Activated CD8-positive, alpha-beta memory T cell treated with anti-CD3 and anti-CD28 coated beads, Interleukin-2, amount 50 U/mL, for 1 hour (primary cell): ENCODE results near the gene COL8A2.

ENCODE experiments used
- DNase-seq: peaks from one replicate; pipeline ENCODE4 v3.0.0-alpha.2; 2020; ENCODE audit errors: extremely low read depth

Gene COL8A2

DNA sequence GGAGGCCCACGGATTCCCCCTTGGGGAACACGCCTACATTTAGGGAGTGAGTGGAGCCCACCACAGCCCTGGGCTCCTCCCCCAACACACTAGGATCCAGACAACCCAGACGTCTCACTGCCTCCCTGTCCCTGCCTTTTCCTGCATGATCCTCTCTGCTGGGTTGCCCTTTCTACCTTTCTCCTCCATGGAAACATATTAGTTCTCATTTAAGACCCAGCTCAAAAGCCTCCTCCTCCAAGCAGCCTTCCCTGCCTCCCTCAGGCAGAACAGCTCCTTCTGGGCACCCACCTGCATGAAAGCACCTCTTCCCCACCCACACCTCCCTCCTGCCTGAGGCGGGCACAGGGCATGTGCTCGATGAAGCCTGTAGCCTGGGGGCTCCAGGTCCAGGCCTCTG, 10.7 kb downstream of the COL8A2 start:
- no peak for DNase-seq

DNA sequence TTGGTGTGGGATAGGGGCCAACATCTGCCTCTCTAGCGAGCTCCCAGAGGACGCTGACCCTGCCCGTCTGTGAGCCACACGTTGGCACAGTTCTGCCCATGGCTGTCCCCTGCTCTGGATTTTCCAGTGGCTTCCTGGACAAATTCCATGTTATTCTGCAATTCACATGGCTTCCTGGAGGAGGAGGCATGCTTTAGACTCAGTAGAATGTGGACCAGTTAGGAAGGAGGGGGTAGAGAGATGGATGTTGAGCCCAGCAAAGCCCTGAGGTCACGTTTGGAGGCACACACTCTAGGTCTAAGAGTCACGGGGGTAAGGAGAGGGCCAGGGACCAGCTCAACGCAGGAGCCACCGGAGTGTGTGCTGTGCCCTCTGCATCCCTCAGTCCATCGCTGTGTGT, 12.2 kb downstream of the COL8A2 start:
- no peak for DNase-seq

DNA sequence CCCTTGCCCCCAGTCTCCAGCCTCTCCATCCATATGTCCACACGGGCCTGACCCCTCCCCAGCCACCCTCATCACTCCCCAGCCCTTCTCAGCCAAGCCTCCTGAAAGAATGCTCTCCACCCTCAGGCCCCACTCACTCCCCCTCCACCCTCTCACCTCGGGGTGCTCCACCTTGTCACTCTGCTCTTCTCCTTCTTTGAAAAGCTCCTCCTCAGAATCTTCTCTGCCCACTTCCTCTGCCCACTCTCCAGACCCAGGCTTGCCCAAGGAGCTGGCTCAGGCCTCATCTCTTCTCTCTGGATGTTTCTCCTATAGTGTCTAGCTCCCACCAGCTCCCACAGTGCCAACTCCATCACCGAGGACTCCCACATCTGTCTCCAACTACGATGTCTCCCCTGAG, 13.9 kb downstream of the COL8A2 start:
- DNase-seq, result no peak

DNA sequence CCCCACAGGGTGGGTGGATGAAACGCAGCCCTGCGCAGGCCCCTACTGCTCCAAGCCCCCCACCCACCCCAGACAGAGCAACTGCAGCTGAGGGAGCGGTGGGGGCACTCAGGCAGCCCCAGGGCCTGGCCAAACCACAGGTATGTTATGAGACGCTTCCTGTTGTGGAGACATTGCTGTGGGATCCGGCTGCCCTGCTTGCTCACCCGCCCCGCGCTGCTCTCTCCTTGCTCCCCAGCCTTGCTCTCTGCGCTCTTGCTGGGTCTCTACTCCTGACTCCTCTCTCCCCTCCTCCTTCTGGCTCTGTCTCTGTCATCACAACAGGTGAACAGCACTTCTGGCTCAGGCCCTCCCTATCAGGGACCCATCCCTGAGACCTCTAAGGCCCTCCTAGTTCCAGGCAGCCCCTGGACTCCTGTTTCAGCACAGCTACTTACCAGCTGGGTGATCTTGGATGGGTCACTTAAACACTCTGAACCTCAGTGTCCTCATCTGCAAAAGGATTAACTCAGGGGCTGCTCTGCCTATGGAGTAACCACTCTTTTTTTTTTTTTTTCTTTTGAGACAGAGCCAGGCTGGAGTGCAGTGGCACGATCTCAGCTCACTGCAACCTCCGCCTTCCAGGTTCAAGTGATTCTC, 15.9 kb downstream of the COL8A2 start:
- peak; percentile 32 for DNase-seq

DNA sequence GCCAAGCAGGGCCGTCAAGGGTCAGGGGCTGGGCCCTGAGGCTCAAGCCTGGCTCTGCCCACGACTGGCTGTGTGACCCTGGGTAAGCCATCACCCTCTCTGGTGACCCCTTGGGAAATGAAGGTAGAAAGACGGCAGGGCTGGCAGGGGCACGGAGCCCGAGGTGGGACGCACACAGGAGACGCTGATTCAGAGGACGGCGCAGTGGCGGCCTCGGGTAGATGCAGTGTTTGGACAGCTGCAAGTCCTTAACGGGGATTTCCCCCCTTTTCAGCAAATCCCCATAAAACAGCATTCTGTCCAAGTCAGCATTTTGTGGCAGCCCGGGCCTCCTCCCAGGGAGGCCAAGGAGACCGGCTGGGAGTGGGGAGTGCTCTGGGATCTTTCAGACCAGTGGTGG, 16.7 kb downstream of the COL8A2 start:
- DNase-seq, result no peak

DNA sequence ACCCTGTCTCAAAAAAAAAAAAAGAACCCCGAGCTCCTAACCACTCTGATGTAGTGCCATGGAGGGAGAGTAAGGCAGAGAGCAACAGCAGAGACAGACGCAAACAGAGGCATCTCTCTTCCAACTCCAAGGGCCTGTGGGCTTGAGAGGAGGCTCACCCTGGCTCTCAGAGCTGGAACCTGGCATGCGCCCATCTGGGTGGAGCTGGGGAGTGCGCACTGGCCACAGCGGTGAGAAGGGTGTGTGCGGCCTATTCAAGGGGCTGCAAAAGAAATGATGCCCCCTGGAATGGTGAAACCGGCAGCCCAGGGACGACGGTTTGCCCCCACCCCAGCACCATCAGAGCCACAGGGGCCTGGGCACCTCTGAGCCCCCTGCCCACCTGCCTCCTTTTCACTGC, 17.6 kb downstream of the COL8A2 start:
- DNase-seq, result no peak

DNA sequence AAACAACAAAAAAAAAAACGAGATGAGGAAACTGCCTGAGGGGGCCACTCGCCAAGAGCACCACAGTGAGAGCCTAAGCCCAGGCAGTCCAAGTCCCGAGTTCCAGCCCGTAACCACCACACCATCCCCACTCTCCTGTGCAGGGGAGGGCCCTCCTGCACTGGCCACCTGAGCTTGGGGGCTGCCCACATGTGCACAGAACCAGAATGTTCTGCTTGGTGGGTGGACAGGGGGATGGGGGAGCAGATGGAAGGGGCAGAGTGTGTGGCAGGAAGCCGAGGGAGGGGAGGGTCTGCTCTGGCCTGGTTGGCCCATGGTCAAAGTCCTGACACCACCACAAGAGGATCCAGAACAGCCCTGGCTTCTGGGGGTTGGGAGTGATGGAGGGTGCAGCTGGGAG, 18.8 kb downstream of the COL8A2 start:
- no peak for DNase-seq

DNA sequence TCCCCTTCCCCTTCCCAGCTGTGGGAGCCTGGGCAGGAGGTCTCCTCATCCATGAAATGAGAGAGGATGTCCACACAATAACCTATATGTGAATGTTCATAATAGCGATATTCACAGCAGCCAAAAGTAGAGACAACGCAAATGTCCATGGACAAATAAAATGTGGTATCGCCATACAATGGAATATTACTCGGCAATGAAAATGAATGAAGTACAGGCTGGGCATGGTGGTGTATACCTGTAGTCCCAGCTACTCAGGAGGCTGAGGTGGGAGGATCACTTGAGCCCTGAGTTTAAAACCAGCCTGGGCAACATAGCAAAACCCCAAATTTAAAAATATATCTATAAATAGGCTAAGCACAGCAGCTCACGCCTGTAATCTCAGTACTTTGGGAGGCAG, 23.5 kb downstream of the COL8A2 start:
- no peak for DNase-seq

DNA sequence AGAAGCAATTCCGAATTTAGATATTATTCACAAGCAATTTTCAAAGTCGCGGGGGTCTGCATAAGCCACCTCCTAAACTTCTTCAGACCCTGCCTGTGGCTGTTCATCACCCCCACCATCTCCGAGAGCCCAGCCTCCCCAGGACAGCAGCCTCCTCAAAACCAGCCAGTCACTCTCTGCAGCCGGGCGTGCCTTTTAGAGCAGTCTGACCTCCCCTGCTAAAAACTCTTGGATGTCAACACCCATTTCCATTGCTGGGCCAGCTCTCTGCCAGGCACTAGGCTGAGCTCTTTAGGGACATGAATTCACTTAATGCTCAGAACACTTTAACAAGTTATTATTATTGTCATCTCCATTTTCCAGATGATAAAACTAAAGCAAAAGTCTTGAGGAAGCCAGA, 24.6 kb downstream of the COL8A2 start:
- DNase-seq, result no peak

DNA sequence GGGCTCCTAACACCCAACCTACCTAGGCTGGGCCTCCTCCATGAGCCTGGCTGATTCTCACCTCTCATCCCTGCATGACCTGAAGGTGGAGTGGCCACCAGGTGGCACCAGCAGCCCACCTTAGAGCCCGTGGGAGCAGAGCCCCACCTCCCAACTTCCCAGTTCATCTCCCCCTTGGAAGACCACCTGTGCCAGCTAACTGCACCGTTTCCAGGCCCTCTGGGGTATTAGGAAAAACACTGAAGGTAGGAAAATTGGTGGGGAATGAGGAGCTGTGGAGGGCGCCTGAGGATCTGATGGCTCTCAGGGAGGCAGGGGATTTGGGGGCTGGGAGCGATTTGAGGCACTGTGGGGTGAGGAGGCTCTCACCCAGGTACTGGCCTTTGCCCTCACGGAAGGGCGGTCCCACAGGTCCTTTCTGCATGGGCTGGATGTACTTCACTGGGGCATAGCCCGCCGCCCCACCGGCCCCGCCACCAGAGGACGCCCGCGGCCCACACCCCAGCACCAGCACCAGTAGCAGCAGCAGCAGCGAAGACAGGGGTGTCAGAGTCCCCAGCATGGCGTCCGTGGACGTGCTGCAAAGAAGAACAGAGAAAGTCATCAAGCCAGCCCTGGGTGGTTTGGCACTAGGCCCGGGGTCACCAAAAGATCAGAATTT, 25.2 kb downstream of the COL8A2 start:
- no peak for DNase-seq

DNA sequence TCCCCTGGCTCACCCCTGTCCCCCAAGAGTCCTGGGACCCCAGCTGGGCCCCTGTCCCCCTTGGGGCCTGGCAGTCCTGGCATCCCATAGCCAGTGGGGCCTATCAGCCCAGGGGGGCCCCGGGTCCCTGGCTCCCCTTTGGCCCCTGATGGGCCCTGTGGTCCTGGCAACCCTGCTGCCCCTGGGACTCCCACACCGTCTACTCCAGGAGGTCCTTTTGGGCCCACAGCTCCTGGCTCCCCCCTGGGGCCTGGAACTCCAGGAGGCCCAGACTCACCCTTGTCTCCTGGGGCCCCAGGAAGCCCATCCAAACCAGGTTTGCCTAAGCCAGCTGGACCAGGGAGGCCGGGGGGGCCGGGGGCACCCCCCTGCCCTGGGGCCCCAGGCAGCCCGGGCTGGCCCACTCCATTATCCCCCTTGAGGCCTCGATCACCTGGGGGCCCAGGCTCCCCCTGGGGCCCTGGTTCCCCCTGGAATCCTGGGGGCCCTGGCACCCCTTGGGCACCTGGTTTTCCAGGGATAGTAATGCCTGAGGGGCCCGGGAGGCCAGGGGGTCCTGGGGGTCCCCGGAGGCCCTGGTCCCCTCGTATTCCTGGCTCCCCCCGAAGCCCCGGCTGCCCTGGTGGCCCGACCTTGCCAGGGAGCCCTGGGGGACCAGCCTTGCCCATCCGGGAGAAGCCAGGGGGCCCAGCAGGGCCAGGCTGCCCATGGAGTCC, 26.2 kb downstream of the COL8A2 start:
- no peak for DNase-seq

DNA sequence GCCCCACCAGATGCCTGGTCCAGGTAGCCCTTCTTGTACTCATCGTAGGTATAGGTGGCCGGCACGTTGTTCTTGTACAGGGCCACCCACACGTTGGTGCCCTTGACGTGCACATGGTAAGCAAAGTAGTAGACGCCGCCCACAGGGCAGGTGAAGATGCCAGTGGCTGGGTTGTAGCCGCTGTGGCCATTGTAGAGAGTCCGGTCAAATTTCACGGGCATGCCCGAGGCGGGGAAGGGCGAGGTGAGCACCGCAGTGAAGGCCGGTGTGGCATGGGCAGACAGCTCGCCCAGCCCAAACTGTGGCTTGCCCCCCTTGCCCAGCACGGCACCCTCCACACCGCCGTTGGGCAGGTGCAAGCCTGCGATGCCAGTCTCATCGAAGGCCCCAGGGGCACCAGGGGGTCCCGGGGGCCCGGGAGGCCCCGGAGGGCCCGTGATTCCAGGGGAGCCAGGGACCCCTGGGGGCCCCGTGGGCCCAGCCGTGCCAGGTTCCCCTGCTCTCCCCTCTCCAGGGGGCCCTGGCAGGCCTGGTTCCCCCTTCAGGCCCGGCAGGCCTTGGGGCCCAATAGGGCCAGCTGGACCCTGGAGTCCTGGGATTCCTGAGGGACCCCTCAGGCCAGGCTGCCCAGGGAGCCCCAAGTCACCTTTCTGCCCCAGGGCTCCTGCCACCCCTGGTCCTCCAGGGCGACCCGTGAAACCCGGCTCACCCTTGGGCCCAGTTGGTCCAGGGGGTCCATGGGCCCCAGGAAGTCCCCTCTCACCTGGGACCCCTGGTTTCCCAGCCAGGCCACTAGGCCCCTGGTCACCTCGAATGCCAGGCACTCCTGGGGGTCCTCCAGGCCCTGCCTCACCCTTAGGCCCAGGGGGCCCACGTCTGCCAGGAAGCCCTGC, 27.1 kb downstream of the COL8A2 start:
- DNase-seq, result no peak

DNA sequence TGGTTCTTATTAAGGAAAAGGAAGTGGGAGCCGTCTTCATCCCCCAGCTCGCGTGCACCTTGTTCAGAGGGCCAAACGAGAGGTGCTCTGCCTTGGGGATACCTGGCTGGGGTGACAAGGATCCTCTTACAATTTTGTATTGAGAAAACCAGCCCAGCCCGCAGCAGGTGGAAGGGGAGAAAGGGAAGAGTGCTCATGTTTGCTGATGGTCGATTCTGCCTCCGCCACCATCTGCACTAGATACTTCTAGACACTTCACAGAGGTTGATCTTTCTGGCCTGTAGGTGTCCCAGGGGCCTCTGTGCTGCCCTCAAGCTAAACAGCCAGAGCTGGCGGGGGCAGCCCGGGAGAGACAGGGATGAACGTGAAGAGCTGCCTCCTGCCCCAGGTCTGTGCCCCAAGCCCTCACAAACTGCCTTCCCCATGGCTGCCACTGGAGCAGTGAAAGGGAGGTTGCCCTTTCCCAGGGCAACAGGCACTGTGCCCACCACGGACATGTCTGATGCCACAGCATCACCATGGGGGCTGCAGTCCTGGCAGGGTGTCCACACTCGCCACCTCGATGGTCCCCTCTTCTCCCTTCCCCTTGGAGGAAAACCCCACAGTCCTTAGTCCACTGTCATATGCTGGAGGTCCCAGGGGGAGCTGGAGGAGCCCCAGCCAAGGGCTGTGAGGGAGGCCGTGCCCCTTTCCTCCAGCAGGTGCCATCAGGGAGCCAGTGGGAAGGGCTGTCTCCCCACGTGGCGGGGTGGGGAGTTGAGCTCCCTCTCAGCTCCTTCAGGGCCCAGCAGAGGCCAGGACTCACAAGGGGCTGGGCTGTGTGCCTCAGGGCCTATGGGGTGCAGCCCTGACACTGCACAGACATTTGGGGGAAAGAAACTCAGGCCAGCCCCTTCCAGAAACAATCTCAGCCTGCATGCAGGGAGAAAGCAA, 28.3 kb downstream of the COL8A2 start:
- DNase-seq, result no peak

DNA sequence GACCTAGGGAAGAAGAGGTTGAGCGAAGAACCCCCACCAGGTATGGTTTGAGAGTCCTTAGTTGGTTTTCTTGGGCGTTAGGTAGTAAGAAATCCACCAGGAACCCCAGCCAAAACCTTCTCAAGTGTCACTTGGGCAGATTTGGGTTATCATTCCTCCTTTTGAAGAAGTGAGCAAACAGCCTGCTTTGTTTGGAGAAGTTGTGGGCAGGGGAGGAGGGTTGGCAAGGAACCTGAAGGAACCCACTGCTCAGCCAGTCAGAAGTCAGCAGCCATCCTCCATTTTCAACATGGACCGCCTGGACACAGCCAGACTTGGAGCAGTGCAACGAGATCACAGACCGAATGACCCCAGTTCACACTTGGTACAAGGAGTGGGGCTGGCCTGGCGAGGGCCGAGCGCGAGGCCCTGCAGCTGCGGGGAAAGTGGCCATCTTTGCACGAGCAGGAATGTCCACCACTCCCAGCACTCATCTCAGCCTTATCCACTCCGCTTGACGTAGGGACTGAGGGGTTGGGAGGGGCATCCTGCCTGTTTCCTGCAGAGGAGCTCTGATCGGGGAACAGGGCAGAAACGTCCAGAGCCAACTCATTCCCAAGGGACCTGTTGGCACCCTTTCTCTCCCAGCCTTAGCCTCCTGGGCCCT, 29.1 kb downstream of the COL8A2 start:
- DNase-seq, result no peak

DNA sequence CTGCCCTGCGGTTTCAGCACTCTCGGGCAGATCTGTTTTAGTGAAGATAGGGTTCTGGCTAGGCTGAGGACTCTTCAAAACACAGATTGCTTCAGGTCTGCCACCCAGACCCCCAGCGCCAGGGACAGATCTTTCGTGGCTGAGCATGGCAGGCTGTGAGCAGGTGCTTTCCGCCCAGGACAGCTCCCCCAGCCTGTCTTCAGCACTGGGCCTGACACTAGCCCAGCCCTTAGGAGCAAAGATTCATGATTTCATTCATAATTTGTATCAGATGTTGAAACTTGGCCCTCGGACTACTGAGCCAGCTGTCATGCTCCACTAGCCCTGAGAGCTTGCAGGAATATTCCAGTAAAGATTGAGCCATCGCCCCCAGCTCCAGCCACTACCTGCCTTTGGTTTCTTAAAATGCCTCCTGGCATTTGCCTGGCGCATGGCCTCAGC, 30.4 kb downstream of the COL8A2 start:
- no peak for DNase-seq

DNA sequence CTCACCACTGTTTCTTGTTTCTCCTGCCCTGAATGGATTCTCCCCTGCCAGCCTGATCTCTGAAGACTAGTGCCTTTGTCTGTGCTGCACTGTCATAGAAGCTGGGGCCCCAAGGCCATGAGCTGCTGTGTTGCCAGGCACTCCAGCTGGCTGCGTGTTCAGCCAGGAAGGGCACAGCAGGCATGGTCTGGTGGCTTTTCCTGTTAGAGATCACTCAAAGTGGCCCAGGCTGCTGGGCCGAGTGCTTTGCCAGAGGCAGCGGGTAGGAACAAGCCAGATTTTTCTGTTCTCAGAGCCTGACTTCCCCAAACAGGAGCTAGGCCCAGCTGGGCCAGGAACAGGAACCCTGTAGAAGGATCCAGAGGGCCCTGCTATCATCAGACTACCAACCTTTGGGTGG, 31.1 kb downstream of the COL8A2 start:
- DNase-seq, result no peak

DNA sequence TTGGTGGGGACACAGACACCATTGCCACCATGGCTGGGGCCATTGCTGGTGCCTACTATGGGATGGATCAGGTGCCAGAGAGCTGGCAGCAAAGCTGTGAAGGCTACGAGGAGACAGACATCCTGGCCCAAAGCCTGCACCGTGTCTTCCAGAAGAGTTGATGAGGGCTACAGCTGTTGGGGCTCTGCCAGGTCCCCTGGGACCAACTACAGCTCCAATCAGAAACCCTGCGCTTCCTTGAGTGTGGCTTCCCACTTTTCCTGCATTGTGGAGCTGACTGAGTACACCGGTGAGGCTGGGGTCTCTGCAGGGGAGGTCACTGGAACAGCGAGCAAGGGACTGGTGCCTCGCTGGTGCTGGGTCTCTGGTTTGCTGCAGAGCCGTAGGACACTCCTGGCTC, 31.8 kb downstream of the COL8A2 start:
- DNase-seq, result no peak

DNA sequence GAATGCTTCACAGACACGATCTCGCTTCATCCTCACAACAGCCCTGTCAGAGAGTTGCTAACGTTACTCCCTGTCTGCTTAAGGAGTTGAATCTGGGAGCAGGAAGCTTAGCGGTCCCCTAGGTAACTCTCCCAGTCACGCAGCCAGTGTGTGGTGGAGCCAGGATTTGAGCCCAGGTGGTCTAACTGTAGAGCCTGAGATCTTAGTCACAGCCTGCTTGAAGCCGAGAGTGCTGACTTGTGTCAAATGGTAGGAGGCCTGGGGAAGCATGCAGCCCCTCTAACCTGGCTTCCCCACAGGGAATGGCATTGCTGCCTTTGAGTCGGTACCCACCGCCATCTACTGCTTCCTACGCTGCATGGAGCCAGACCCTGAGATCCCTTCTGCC, 32.2 kb downstream of the COL8A2 start:
- DNase-seq, result no peak

DNA sequence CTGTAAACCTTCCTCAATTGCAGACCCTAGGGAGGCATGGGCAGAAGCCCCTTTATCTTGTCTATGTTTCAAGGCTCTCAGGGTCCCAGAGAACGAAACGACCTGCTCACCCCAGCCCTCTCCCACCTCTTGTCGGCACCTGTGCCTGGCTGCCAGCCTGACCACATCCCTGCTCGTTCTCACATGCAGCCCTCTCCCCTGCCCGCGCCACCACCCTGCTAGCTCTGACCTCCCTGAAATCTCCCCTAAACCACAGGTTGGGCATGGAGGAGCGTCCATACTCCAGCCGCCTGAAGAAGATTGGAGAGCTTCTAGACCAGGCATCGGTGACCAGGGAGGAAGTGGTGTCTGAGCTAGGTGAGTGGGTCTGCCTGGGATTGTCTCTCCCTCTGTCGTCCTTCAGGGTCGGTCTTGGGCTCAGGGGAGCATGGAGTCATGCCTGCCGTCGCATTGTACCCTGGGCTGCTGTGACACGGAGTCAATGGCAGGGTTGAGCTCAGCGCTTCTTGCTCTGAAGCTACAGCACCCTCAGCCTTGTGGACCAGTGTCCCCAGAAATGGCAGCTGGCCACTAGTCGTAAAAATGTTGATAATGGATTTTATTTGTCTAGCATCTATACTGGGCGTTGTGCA, 32.7 kb downstream of the COL8A2 start:
- no peak for DNase-seq

DNA sequence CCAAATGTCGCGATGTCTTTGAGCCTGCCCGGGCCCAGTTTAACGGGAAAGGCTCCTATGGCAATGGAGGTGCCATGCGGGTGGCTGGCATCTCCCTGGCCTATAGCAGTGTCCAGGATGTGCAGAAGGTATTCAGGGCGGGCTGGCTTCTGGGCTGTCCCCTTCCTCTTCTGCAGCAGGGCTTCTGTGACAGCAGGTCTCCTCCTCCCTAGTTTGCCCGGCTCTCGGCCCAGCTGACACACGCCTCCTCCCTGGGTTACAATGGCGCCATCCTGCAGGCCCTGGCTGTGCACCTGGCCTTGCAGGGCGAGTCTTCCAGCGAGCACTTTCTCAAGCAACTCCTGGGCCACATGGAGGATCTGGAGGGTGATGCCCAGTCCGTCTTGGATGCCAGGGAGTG, 33.3 kb downstream of the COL8A2 start:
- DNase-seq, result no peak
